CD4-positive, alpha-beta T cell (primary cell): ENCODE data around the gene C10orf62. TPM values are rescaled to one million over a fixed set of nuclear protein-coding genes. Genes with fewer than 3 reads are reported as not detected.

Experiments
- ATAC-seq: fragments of 200-7000 bp; cut with Tn5 transposase; one replicate; pipeline ENCODE4 v1.10.0; 2022; ENCODE audit warnings: mild to moderate bottlenecking; ENCODE audit not compliant: poor library complexity
- CTCF ChIA-PET: fragments of 350-600 bp; sonication (Branson Sonifier 250); formaldehyde crosslinking; loops from one replicate; lab custom pipeline; 2021; ENCODE audit warnings: antibody characterized with exemption, inconsistent platforms; lab: Charles Lee
- POLR2A ChIA-PET: fragments of 350-600 bp; sonication (Branson Sonifier 250); formaldehyde crosslinking; loops from one replicate; lab custom pipeline; 2021; ENCODE audit warnings: antibody characterized with exemption, inconsistent platforms; lab: Charles Lee
- DNase-seq, 14 experiments: peaks; one replicate each; pipeline ENCODE4 v3.0.0-alpha.2; 2013 to 2020; ENCODE audit warnings: mixed read lengths in 2 of 14
- H3K27ac ChIP-seq, 2 donors: one replicate each; pipeline versions ENCODE4 v1.5.1 to v1.7.0; 2013; ENCODE audit warnings: low read length in 2 of 2, low read depth in 1 of 2, mild to moderate bottlenecking in 1 of 2
- H3K27me3 ChIP-seq, 2 experiments: 1 replicate in 1 of 2; 2 replicates in 1 of 2; pipeline versions ENCODE4 v1.6.1 to v1.7.0; 2013; ENCODE audit warnings: low read length in 2 of 2, control low read depth in 1 of 2, mild to moderate bottlenecking in 1 of 2, moderate library complexity in 1 of 2; ENCODE audit not compliant: insufficient read depth in 2 of 2, control insufficient read depth in 1 of 2
- H3K36me3 ChIP-seq: one replicate; pipeline ENCODE4 v1.6.1; 2013; ENCODE audit warnings: low read length, control low read depth; ENCODE audit not compliant: insufficient read depth
- H3K4me1 ChIP-seq: one replicate; pipeline ENCODE4 v1.6.1; 2013; ENCODE audit warnings: low read length, control low read depth; ENCODE audit not compliant: insufficient read depth
- H3K4me3 ChIP-seq: one replicate; pipeline ENCODE4 v1.5.1; 2013; ENCODE audit warnings: mild to moderate bottlenecking, low read length, moderate library complexity
- H3K9me3 ChIP-seq, 2 experiments: 1 replicate in 1 of 2; 2 replicates in 1 of 2; pipeline versions ENCODE4 v1.6.1 to v1.7.0; 2013; ENCODE audit warnings: low read length in 2 of 2, mild to moderate bottlenecking in 2 of 2, control low read depth in 1 of 2, moderate library complexity in 1 of 2; ENCODE audit not compliant: control insufficient read depth in 1 of 2, insufficient read depth in 1 of 2
- H3K27ac Mint-ChIP-seq: one replicate; pipeline ENCODE4 v1.8.0; 2020; ENCODE audit warnings: mixed read lengths
- H3K27me3 Mint-ChIP-seq: one replicate; pipeline ENCODE4 v1.8.0; 2021; ENCODE audit warnings: mixed read lengths
- H3K36me3 Mint-ChIP-seq: one replicate; pipeline ENCODE4 v1.8.0; 2021; ENCODE audit warnings: low read depth, mixed read lengths
- H3K4me1 Mint-ChIP-seq: one replicate; pipeline ENCODE4 v1.8.0; 2021; ENCODE audit warnings: low read depth, mixed read lengths
- H3K4me3 Mint-ChIP-seq: one replicate; pipeline ENCODE4 v1.8.0; 2020; ENCODE audit warnings: mild to moderate bottlenecking, mixed read lengths
- H3K9me3 Mint-ChIP-seq: one replicate; pipeline ENCODE4 v1.8.0; 2020; ENCODE audit warnings: mixed read lengths
- CTCF ChIP-seq: fragments of 200-600 bp; IDR thresholded peaks from one replicate; pipeline ENCODE4 v1.8.0; 2022; ENCODE audit warnings: antibody characterized with exemption, mild to moderate bottlenecking
- intact Hi-C, 2 experiments: fragments of 100-400 bp; cut with DNase I in 1 of 2; cut with micrococcal nuclease in 1 of 2; formaldehyde crosslinking; loops; one replicate each; pipeline versions ENCODE4 v1.15.1 to v1.9.0; 2023 to 2025; cut with DNase I, micrococcal nuclease
- total RNA-seq, 174 experiments: library from RNA in 2 of 174; stranded (reverse) in 2 of 174; gene quantifications; one replicate each; pipeline ENCODE4 v1.2.3 and lab custom pipeline; 2021 to 2026

C10orf62 gene
- total RNA-seq, 2 experiments from 2014 or later, result not detected

DNA sequence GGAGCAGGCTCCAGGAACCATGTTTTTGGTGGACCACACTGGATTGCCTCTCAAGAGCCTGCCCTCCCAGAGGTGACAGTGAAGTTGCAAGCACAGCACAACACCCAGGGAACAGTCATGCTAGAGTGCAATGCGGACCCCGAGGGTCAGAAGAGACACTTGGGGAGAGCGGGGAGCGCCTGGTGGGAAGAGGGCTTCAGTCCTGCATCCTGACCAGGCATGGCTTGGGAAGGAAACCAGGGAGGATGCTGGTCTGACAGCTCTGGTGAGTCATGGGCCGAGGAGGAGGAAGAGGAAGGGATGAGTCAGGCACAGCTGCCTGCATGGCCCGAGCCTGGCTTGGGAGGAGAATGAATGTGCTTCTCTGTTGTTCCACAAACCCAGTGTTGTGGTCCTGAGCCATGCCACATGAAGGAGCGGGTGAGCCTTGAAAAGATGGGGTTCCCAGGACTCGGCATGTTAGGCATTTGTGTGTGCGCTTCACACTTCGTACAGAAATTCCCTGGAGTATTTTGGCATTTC is 46.4 kb upstream of the C10orf62 start:
- ChIA-PET POLR2A (no interaction called here), CTCF (interaction anchor here (1.4 kb wide), 1 partner anchor 11 kb away, joined by 3 read pairs; no protein-coding TSS in a partner anchor)
- Histone ChIP-seq H3K27me3 (no peaks in the 10 kb centered on the region), H3K9me3 (no peaks in the 10 kb centered on the region), H3K4me3 (no peak overlapping the region), H3K27ac (no peak overlapping the region), H3K36me3 (no peaks in the 10 kb centered on the region), H3K4me1 (peaks cover 10% of the 10 kb centered on the region)
- Mint-ChIP-seq H3K27ac (no peak overlapping the region), H3K4me3 (no peak overlapping the region), H3K36me3 (no peaks in the 10 kb centered on the region), H3K9me3 (no peaks in the 10 kb centered on the region), H3K27me3 (no peaks in the 10 kb centered on the region), H3K4me1 (no peaks in the 10 kb centered on the region)
- intact Hi-C loops, result loop anchor here in 1 of 2 experiments (5.0 kb wide), 1 partner anchor 36 kb away; no protein-coding TSS in a partner anchor
- no peak for TF ChIP-seq CTCF
- ATAC-seq, result no peak
- DNase-seq, result peak in 3 of 14 experiments; percentile 49 to 72 (median 63)

DNA sequence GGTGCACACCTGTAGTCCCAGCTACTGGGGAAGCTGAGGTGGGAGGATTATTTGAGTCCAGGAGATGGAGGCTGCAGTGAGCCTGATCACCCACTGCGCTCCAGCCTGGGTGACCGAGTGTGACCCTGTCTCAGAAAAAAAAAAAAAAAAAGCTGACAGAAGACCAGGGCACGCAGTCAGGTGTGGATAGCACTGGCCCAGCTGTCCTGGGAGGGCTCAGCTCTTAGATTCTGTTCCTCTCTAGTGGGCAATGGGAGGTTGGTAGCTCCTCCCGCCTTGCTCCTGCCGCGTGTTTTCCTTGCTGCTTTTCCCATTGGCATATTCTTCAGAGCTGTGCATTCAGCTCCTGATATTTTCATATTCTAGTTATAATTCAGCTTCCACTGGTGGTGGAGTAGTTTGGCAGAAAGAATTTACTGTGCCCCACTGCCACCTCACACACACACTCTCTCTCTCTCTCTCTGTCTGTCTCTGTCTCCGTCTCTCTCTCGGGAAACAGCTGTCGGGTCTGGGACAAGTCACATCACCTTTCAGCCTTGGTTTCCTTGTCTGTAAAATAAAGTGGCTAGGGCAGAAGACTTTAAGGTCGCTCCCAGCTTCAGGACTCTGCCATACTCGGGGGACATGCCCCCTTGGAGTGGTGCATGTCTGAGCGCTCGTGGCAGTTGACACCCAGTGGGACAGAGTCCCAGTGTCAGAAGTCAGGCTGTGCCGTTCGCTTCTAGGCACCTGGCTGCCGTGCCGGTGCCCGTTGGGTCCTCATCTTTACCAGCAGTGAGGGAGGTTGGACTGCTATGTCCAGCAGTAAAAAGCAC is 42.9 kb upstream of the C10orf62 start:
- intact Hi-C loops, result no loop called here
- Histone ChIP-seq H3K4me1 (peaks cover 10% of the 10 kb centered on the region), H3K4me3 (no peak overlapping the region), H3K27ac (no peak overlapping the region), H3K27me3 (no peaks in the 10 kb centered on the region), H3K9me3 (no peaks in the 10 kb centered on the region), H3K36me3 (no peaks in the 10 kb centered on the region)
- TF ChIP-seq CTCF, result no peak
- Mint-ChIP-seq H3K27ac (no peak overlapping the region), H3K9me3 (no peaks in the 10 kb centered on the region), H3K4me3 (no peak overlapping the region), H3K36me3 (no peaks in the 10 kb centered on the region), H3K27me3 (no peaks in the 10 kb centered on the region), H3K4me1 (no peaks in the 10 kb centered on the region)
- CTCF ChIA-PET, result no interaction called here
- no peak for DNase-seq
- no peak for ATAC-seq
- POLR2A ChIA-PET, result interaction anchor here (0.6 kb wide), 1 partner anchor 300 kb away, joined by 3 read pairs; no protein-coding TSS in a partner anchor

GRCh38 chr10:97547271-97547600 is 42.3 kb upstream of the C10orf62 start:
- no peak overlapping the region for H3K4me3 ChIP-seq
- no peak for ATAC-seq
- no peaks in the 10 kb centered on the region for H3K27me3 Mint-ChIP-seq
- ChIA-PET POLR2A (no interaction called here), CTCF (no interaction called here)
- H3K4me1 Mint-ChIP-seq, result no peaks in the 10 kb centered on the region
- H3K4me3 Mint-ChIP-seq, result no peak overlapping the region
- peaks cover 7% of the 10 kb centered on the region for H3K4me1 ChIP-seq
- H3K27ac Mint-ChIP-seq, result no peak overlapping the region
- no peak for DNase-seq
- intact Hi-C loops, result no loop called here
- H3K27ac ChIP-seq, result no peak overlapping the region
- no peaks in the 10 kb centered on the region for H3K27me3 ChIP-seq
- no peaks in the 10 kb centered on the region for H3K36me3 ChIP-seq
- H3K9me3 ChIP-seq, result no peaks in the 10 kb centered on the region
- no peaks in the 10 kb centered on the region for H3K9me3 Mint-ChIP-seq
- no peaks in the 10 kb centered on the region for H3K36me3 Mint-ChIP-seq
- no peak for TF ChIP-seq CTCF
